CD4-positive, alpha-beta T cell (primary cell): Measurements from ENCODE around the gene POM121. TPM values are rescaled to one million over a fixed set of nuclear protein-coding genes. Genes with fewer than 3 reads are reported as not detected.
A peak's percentile ranks its signal among the peaks of the same experiment; 100 is the strongest.
"Not testable (repeated sequence)": the region's sequence is repeated elsewhere in the genome, so short reads cannot be mapped to it uniquely, and the experiment has no call there.

Source experiments
- ATAC-seq: fragments of 200-7000 bp; cut with Tn5 transposase; one replicate; pipeline ENCODE4 v1.10.0; 2022; ENCODE audit warnings: mild to moderate bottlenecking; ENCODE audit not compliant: poor library complexity
- CTCF ChIA-PET: fragments of 350-600 bp; sonication (Branson Sonifier 250); formaldehyde crosslinking; loops from one replicate; lab custom pipeline; 2021; ENCODE audit warnings: antibody characterized with exemption, inconsistent platforms; lab: Charles Lee
- POLR2A ChIA-PET: fragments of 350-600 bp; sonication (Branson Sonifier 250); formaldehyde crosslinking; loops from one replicate; lab custom pipeline; 2021; ENCODE audit warnings: antibody characterized with exemption, inconsistent platforms; lab: Charles Lee
- DNase-seq, 14 experiments: peaks; one replicate each; pipeline ENCODE4 v3.0.0-alpha.2; 2013 to 2020; ENCODE audit warnings: mixed read lengths in 2 of 14
- H3K27ac ChIP-seq, 2 donors: one replicate each; pipeline versions ENCODE4 v1.5.1 to v1.7.0; 2013; ENCODE audit warnings: low read length in 2 of 2, low read depth in 1 of 2, mild to moderate bottlenecking in 1 of 2
- H3K27me3 ChIP-seq, 2 experiments: 1 replicate in 1 of 2; 2 replicates in 1 of 2; pipeline versions ENCODE4 v1.6.1 to v1.7.0; 2013; ENCODE audit warnings: low read length in 2 of 2, control low read depth in 1 of 2, mild to moderate bottlenecking in 1 of 2, moderate library complexity in 1 of 2; ENCODE audit not compliant: insufficient read depth in 2 of 2, control insufficient read depth in 1 of 2
- H3K36me3 ChIP-seq: one replicate; pipeline ENCODE4 v1.6.1; 2013; ENCODE audit warnings: low read length, control low read depth; ENCODE audit not compliant: insufficient read depth
- H3K4me1 ChIP-seq: one replicate; pipeline ENCODE4 v1.6.1; 2013; ENCODE audit warnings: low read length, control low read depth; ENCODE audit not compliant: insufficient read depth
- H3K4me3 ChIP-seq: one replicate; pipeline ENCODE4 v1.5.1; 2013; ENCODE audit warnings: mild to moderate bottlenecking, low read length, moderate library complexity
- H3K9me3 ChIP-seq, 2 experiments: 1 replicate in 1 of 2; 2 replicates in 1 of 2; pipeline versions ENCODE4 v1.6.1 to v1.7.0; 2013; ENCODE audit warnings: low read length in 2 of 2, mild to moderate bottlenecking in 2 of 2, control low read depth in 1 of 2, moderate library complexity in 1 of 2; ENCODE audit not compliant: control insufficient read depth in 1 of 2, insufficient read depth in 1 of 2
- H3K27ac Mint-ChIP-seq: one replicate; pipeline ENCODE4 v1.8.0; 2020; ENCODE audit warnings: mixed read lengths
- H3K27me3 Mint-ChIP-seq: one replicate; pipeline ENCODE4 v1.8.0; 2021; ENCODE audit warnings: mixed read lengths
- H3K36me3 Mint-ChIP-seq: one replicate; pipeline ENCODE4 v1.8.0; 2021; ENCODE audit warnings: low read depth, mixed read lengths
- H3K4me1 Mint-ChIP-seq: one replicate; pipeline ENCODE4 v1.8.0; 2021; ENCODE audit warnings: low read depth, mixed read lengths
- H3K4me3 Mint-ChIP-seq: one replicate; pipeline ENCODE4 v1.8.0; 2020; ENCODE audit warnings: mild to moderate bottlenecking, mixed read lengths
- H3K9me3 Mint-ChIP-seq: one replicate; pipeline ENCODE4 v1.8.0; 2020; ENCODE audit warnings: mixed read lengths
- intact Hi-C, 2 experiments: fragments of 100-400 bp; cut with DNase I in 1 of 2; cut with micrococcal nuclease in 1 of 2; formaldehyde crosslinking; loops; one replicate each; pipeline versions ENCODE4 v1.15.1 to v1.9.0; 2023 to 2025; cut with DNase I, micrococcal nuclease
- total RNA-seq, 174 experiments: library from RNA in 2 of 174; stranded (reverse) in 2 of 174; gene quantifications; one replicate each; pipeline ENCODE4 v1.2.3 and lab custom pipeline; 2021 to 2026

Gene POM121
- total RNA-seq, 2 experiments from 2014 or later, result 66.2 to 67.9 TPM

DNA sequence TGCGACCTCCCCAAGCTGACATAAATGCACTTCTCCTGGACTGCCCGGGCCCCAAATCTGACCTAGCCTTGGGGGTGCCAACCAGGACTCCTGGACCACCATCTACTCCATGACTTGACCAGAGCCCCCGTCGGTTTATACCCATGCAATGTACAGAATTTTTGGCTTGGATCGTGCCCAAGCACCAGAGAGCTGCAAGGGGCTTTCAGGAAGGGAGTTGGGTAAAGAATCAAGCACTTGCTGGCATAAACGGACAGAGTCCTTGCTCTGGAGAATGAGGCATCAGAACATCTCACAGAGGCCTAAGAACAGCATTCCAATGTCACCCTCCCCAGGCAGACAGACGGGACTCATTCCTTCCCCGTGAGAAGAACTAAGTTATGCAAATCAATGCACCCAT lies 38.2 kb downstream of the POM121 start:
- H3K4me1 Mint-ChIP-seq, H3K27ac Mint-ChIP-seq: not testable (repeated sequence)

GRCh38 chr7:72965186-72965975 lies 40.5 kb downstream of the POM121 start:
- H3K27me3 ChIP-seq, H3K4me3 ChIP-seq, DNase-seq, intact Hi-C loops, H3K27me3 Mint-ChIP-seq, H3K9me3 Mint-ChIP-seq, H3K4me3 Mint-ChIP-seq, H3K27ac Mint-ChIP-seq, CTCF ChIA-PET, H3K9me3 ChIP-seq, H3K36me3 Mint-ChIP-seq, H3K27ac ChIP-seq, H3K4me1 ChIP-seq, H3K36me3 ChIP-seq, POLR2A ChIA-PET, H3K4me1 Mint-ChIP-seq: not testable (repeated sequence)
- ATAC-seq, result peak; percentile 90

More for the DNA sequence above, 38.2 kb downstream of the POM121 start:
- ATAC-seq, H3K9me3 Mint-ChIP-seq, DNase-seq, H3K4me3 ChIP-seq, H3K9me3 ChIP-seq, POLR2A ChIA-PET, CTCF ChIA-PET, H3K36me3 ChIP-seq, H3K27me3 Mint-ChIP-seq, H3K4me1 ChIP-seq, H3K36me3 Mint-ChIP-seq, intact Hi-C loops, H3K27me3 ChIP-seq, H3K27ac ChIP-seq, H3K4me3 Mint-ChIP-seq: not testable (repeated sequence)

DNA sequence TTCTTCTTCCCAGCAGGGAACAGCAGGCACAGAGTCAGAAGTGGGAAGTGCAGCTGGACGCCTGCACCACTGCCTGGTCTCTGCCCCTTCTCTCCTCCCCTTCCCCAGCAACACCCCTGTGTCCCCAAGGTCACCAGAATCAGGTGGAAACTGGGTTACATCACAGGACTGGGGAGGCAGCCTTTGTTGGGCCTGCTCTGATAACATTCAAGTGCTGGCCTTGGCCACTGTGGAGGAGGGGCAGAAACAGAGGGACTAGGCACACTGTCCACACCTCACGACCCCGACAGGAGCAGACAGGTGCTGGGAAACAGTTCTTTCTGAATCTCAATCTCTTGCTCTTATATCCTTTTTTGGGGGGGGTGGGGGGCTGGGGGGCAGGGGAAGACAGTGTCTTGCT lies 42.0 kb downstream of the POM121 start:
- H3K9me3 ChIP-seq, intact Hi-C loops, CTCF ChIA-PET, H3K27me3 Mint-ChIP-seq, DNase-seq, H3K4me3 ChIP-seq, H3K27ac Mint-ChIP-seq, H3K4me1 Mint-ChIP-seq, H3K27me3 ChIP-seq, H3K36me3 Mint-ChIP-seq, H3K4me1 ChIP-seq, H3K36me3 ChIP-seq, H3K27ac ChIP-seq, POLR2A ChIA-PET, ATAC-seq, H3K9me3 Mint-ChIP-seq, H3K4me3 Mint-ChIP-seq: not testable (repeated sequence)

DNA sequence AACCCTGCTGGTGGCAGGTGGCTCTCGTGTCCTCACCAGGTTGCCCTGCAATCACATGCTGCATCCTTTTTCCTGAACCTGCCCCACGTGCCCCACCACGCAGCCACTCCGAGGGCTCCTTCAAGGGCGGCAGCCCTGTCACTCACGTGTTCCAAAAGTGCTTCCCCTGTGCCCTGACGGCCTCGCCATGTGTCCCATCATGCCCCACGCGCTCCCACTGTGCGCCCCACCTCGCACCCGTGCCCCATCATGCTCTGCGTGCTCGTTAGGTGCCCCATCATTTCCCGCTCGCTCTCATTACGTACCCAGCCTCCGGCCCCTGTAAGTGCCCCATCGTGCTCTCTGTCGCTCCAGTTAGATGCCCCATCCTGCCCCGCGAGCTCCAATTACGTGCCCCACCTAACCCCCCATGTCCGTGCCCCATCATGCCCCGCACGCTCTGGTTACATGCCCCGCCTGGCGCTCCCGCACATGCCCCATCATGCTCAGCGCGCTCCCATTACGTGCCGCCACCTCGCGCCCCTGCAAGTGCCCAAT lies 44.2 kb downstream of the POM121 start, which contains the start of gene TRIM74:
Gene TRIM74 (minus strand): TSS at position 487 of the 537 bp plus-strand sequence. CDS start 3,309 bp downstream, outside the sequence.
- H3K9me3 Mint-ChIP-seq, H3K27me3 ChIP-seq, CTCF ChIA-PET, H3K36me3 Mint-ChIP-seq, H3K4me3 ChIP-seq, H3K27ac ChIP-seq, POLR2A ChIA-PET, H3K4me3 Mint-ChIP-seq, H3K9me3 ChIP-seq, H3K27ac Mint-ChIP-seq, H3K27me3 Mint-ChIP-seq, H3K4me1 Mint-ChIP-seq, DNase-seq, intact Hi-C loops, H3K36me3 ChIP-seq, ATAC-seq, H3K4me1 ChIP-seq: not testable (repeated sequence)

DNA sequence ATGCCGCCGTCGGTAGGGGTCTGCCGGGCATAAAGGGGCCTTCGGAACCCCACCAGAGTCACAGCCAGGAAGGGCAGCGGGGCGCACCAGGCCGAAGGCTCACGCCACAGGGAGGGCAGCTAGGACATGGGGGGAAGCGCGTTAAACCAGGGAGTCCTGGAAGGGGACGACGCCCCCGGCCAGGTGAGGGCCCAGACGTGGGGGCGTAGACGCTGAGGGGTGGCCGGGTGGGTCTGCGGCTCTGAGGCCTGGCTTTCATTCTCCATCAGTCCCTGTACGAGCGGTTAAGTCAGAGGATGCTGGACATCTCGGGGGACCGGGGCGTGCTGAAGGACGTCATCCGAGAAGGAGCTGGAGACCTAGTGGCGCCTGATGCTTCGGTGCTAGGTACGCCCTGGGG lies 44.8 kb downstream of the POM121 start:
- H3K27me3 Mint-ChIP-seq, H3K9me3 Mint-ChIP-seq, H3K36me3 ChIP-seq, POLR2A ChIA-PET, H3K27me3 ChIP-seq, intact Hi-C loops, DNase-seq, H3K27ac Mint-ChIP-seq, CTCF ChIA-PET, H3K4me1 Mint-ChIP-seq, H3K27ac ChIP-seq, H3K9me3 ChIP-seq, ATAC-seq, H3K4me3 ChIP-seq, H3K4me3 Mint-ChIP-seq, H3K4me1 ChIP-seq, H3K36me3 Mint-ChIP-seq: not testable (repeated sequence)

DNA sequence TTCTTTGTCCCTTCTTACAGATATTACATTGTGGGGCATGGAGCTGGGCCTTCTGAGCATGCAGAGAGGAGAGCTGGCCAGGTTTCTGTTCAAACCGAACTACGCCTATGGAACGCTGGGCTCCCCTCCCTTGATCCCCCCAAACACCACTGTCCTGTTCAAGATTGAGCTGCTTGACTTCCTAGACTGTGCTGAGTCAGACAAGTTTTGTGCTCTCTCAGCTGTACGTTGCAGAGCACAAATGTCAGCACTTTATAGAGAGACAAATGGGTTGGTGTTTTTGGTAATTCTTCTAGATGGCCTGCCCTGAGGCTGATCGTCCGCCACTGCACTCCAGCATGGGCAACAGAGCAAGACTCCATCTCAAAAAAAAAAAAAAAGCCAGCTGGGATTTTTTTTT lies 46.6 kb downstream of the POM121 start:
- H3K9me3 ChIP-seq, CTCF ChIA-PET, ATAC-seq, DNase-seq, H3K4me1 ChIP-seq, H3K27me3 ChIP-seq, H3K4me3 ChIP-seq, H3K36me3 ChIP-seq, H3K27ac ChIP-seq, H3K27me3 Mint-ChIP-seq, intact Hi-C loops, H3K36me3 Mint-ChIP-seq, H3K4me3 Mint-ChIP-seq, H3K4me1 Mint-ChIP-seq, H3K9me3 Mint-ChIP-seq, H3K27ac Mint-ChIP-seq, POLR2A ChIA-PET: not testable (repeated sequence)

- H3K4me3 Mint-ChIP-seq, H3K36me3 ChIP-seq, H3K4me3 ChIP-seq, H3K27ac Mint-ChIP-seq, H3K9me3 ChIP-seq, DNase-seq, H3K4me1 Mint-ChIP-seq, H3K9me3 Mint-ChIP-seq, POLR2A ChIA-PET, H3K27ac ChIP-seq, H3K27me3 ChIP-seq, H3K27me3 Mint-ChIP-seq, H3K4me1 ChIP-seq, ATAC-seq, CTCF ChIA-PET, intact Hi-C loops, H3K36me3 Mint-ChIP-seq: not testable (repeated sequence)
Measured at GRCh38 chr7:72974781-72975180, 49.9 kb downstream of the POM121 start.
